ENCODE data around the gene TSHZ3. TPM values are rescaled to one million over a fixed set of nuclear protein-coding genes. Genes with fewer than 3 reads are reported as not detected.

The TSHZ3 gene
- polyA plus RNA-seq, 1 donor from 2014 or later, result not detected

GRCh38 chr19:31280287-31281006 is 68.8 kb downstream of the TSHZ3 start:
- Mint-ChIP-seq H3K4me3 (no peak overlapping the region), H3K27me3 (no peaks in the 10 kb centered on the region), H3K36me3 (no peaks in the 10 kb centered on the region), H3K4me1 (no peaks in the 10 kb centered on the region), H3K27ac (no peak overlapping the region), H3K9me3 (no peaks in the 10 kb centered on the region)

GRCh38 chr19:31279436-31279765 is 69.8 kb downstream of the TSHZ3 start:
- Mint-ChIP-seq H3K27ac (no peak overlapping the region), H3K9me3 (peaks cover 0 to 2% (median 0%) of the 10 kb centered on the region in 3 donors), H3K27me3 (peaks cover 2% of the 10 kb centered on the region)

GRCh38 chr19:31278555-31279435 is 70.4 kb downstream of the TSHZ3 start:
- H3K36me3 Mint-ChIP-seq, result no peaks in the 10 kb centered on the region
- H3K27me3 Mint-ChIP-seq, result peaks cover 2% of the 10 kb centered on the region
- no peak overlapping the region for H3K27ac Mint-ChIP-seq
- no peak overlapping the region for H3K4me3 Mint-ChIP-seq
- H3K9me3 Mint-ChIP-seq, result peaks cover 0 to 2% (median 0%) of the 10 kb centered on the region in 3 donors
- H3K4me1 Mint-ChIP-seq, result no peaks in the 10 kb centered on the region

More at GRCh38 chr19:31279436-31279765, 69.8 kb downstream of the TSHZ3 start:
- Mint-ChIP-seq H3K4me1 (no peaks in the 10 kb centered on the region), H3K4me3 (no peak overlapping the region), H3K36me3 (no peaks in the 10 kb centered on the region)

GRCh38 chr19:31277516-31277915 is 71.7 kb downstream of the TSHZ3 start:
- peaks cover 2 to 4% (median 2%) of the 10 kb centered on the region in 3 donors for H3K9me3 Mint-ChIP-seq
- H3K36me3 Mint-ChIP-seq, result no peaks in the 10 kb centered on the region
- H3K4me3 Mint-ChIP-seq, result no peak overlapping the region
- H3K4me1 Mint-ChIP-seq, result no peaks in the 10 kb centered on the region
- H3K27me3 Mint-ChIP-seq, result peaks cover 2% of the 10 kb centered on the region
- no peak overlapping the region for H3K27ac Mint-ChIP-seq

- Mint-ChIP-seq H3K4me3 (no peak overlapping the region), H3K4me1 (no peaks in the 10 kb centered on the region), H3K27ac (no peak overlapping the region), H3K9me3 (peaks cover 2 to 5% (median 2%) of the 10 kb centered on the region in 3 donors), H3K36me3 (no peaks in the 10 kb centered on the region), H3K27me3 (peaks cover 2% of the 10 kb centered on the region)
Measured at GRCh38 chr19:31276831-31277230, 72.4 kb downstream of the TSHZ3 start.

GRCh38 chr19:31275068-31275334 is 74.2 kb downstream of the TSHZ3 start:
- Mint-ChIP-seq H3K9me3 (peaks cover 2 to 5% (median 2%) of the 10 kb centered on the region in 3 donors), H3K27me3 (peaks cover 2% of the 10 kb centered on the region), H3K4me3 (no peak overlapping the region), H3K4me1 (no peaks in the 10 kb centered on the region), H3K36me3 (no peaks in the 10 kb centered on the region), H3K27ac (no peak overlapping the region)

- H3K36me3 Mint-ChIP-seq, result no peaks in the 10 kb centered on the region
- peaks cover 2% of the 10 kb centered on the region for H3K27me3 Mint-ChIP-seq
- no peak overlapping the region for H3K4me3 Mint-ChIP-seq
- no peaks in the 10 kb centered on the region for H3K4me1 Mint-ChIP-seq
- peaks cover 2 to 5% (median 2%) of the 10 kb centered on the region in 3 donors for H3K9me3 Mint-ChIP-seq
- H3K27ac Mint-ChIP-seq, result no peak overlapping the region
Measured at GRCh38 chr19:31274251-31275067, 74.8 kb downstream of the TSHZ3 start.

GRCh38 chr19:31272583-31273106 is 76.6 kb downstream of the TSHZ3 start:
- Mint-ChIP-seq H3K4me1 (no peaks in the 10 kb centered on the region), H3K27ac (no peak overlapping the region), H3K4me3 (no peak overlapping the region), H3K27me3 (peaks cover 2% of the 10 kb centered on the region), H3K36me3 (no peaks in the 10 kb centered on the region), H3K9me3 (peaks cover 2 to 5% (median 2%) of the 10 kb centered on the region in 3 donors)

GRCh38 chr19:31271306-31271911 is 77.8 kb downstream of the TSHZ3 start:
- no peak overlapping the region for H3K4me3 Mint-ChIP-seq

GRCh38 chr19:31270897-31271296 is 78.3 kb downstream of the TSHZ3 start:
- no peaks in the 10 kb centered on the region for H3K36me3 Mint-ChIP-seq
- H3K27me3 Mint-ChIP-seq, result peaks cover 2% of the 10 kb centered on the region
- peaks cover 2 to 5% (median 2%) of the 10 kb centered on the region in 3 donors for H3K9me3 Mint-ChIP-seq
- no peak overlapping the region for H3K4me3 Mint-ChIP-seq
- no peaks in the 10 kb centered on the region for H3K4me1 Mint-ChIP-seq
- H3K27ac Mint-ChIP-seq, result no peak overlapping the region

More at GRCh38 chr19:31271306-31271911, 77.8 kb downstream of the TSHZ3 start:
- Mint-ChIP-seq H3K9me3 (peaks cover 2 to 5% (median 2%) of the 10 kb centered on the region in 3 donors), H3K27ac (no peak overlapping the region), H3K27me3 (peaks cover 2% of the 10 kb centered on the region), H3K36me3 (no peaks in the 10 kb centered on the region), H3K4me1 (no peaks in the 10 kb centered on the region)

GRCh38 chr19:31269425-31270127 is 79.7 kb downstream of the TSHZ3 start:
- H3K27ac Mint-ChIP-seq, result no peak overlapping the region
- H3K36me3 Mint-ChIP-seq, result no peaks in the 10 kb centered on the region
- H3K4me3 Mint-ChIP-seq, result no peak overlapping the region
- H3K4me1 Mint-ChIP-seq, result no peaks in the 10 kb centered on the region
- H3K9me3 Mint-ChIP-seq, result peaks cover 0 to 5% (median 2%) of the 10 kb centered on the region in 3 donors
- peaks cover under 1% of the 10 kb centered on the region for H3K27me3 Mint-ChIP-seq

- no peaks in the 10 kb centered on the region for H3K4me1 Mint-ChIP-seq
- peaks cover 0 to 5% (median 2%) of the 10 kb centered on the region in 3 donors for H3K9me3 Mint-ChIP-seq
- H3K36me3 Mint-ChIP-seq, result no peaks in the 10 kb centered on the region
- H3K27ac Mint-ChIP-seq, result no peak overlapping the region
- no peaks in the 10 kb centered on the region for H3K27me3 Mint-ChIP-seq
- no peak overlapping the region for H3K4me3 Mint-ChIP-seq
Measured at GRCh38 chr19:31268751-31269383, 80.4 kb downstream of the TSHZ3 start.

GRCh38 chr19:31266731-31267130 is 82.5 kb downstream of the TSHZ3 start:
- Mint-ChIP-seq H3K27ac (no peak overlapping the region), H3K36me3 (no peaks in the 10 kb centered on the region), H3K27me3 (no peaks in the 10 kb centered on the region), H3K4me1 (no peaks in the 10 kb centered on the region), H3K4me3 (no peak overlapping the region), H3K9me3 (no peaks in the 10 kb centered on the region)

GRCh38 chr19:31266196-31266595 is 83.0 kb downstream of the TSHZ3 start:
- no peak overlapping the region for H3K27ac Mint-ChIP-seq
- H3K27me3 Mint-ChIP-seq, result no peaks in the 10 kb centered on the region
- no peak overlapping the region for H3K4me3 Mint-ChIP-seq
- no peaks in the 10 kb centered on the region for H3K9me3 Mint-ChIP-seq
- no peaks in the 10 kb centered on the region for H3K4me1 Mint-ChIP-seq
- no peaks in the 10 kb centered on the region for H3K36me3 Mint-ChIP-seq

All from IgD-negative memory B cell (primary cell).